ENCODE data around the gene COX10.
"Not testable (repeated sequence)": the region's sequence is repeated elsewhere in the genome, so short reads cannot be mapped to it uniquely, and the experiment has no call there.

The COX10 gene

DNA sequence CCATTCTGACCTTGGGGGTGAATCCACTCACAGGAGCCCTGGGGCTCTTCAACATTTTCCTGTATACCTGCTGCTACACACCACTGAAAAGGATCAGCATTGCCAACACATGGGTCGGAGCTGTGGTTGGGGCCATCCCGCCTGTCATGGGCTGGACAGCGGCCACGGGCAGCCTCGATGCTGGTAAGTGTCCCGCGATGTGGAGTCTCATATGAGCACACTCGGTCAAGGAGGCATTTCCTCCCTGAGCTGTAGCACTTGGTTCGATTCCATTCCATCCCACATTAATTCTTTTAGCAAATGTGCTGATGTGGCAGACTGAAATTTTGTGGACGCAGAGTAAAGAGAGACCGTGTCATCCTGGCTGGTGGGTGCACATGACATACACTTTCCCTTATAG, 122.7 kb downstream of the COX10 start:
- H4K20me1 ChIP-seq (ENCODE audit: insufficient read depth, low read length), result not testable (repeated sequence)

DNA sequence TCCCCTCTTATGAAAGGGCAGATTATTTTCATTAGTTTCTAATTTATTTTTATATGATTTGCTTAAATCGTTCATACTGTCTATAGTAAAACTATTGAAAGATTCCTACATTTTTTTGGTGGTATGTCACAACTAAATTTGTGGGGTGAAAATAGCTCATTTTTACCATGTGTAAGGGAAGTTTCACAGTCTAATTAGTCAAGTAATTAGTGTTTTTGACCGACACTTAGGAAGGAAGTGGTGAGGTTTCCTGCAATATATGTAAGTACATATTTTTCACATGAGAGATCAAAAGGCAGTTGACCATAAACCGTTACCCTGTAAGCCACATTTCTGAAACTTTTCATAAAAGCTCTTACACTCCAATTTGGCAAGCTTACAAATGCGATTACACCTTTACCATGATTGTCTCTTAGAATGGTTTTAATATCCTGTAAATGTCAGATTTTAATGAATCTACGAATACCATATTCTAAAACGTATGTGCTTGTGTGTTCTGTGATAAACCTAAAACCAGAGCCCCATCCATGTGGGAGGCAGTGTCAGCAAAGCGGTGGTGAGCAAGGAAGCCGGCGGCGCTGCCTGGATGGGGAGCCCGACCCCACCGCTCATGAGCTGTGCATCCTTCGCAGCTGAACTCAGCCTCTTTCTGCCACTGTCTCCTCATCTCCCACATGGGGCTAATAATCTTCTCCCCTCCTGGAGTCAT, 123.5 kb downstream of the COX10 start:
- H2AFZ ChIP-seq (ENCODE audit: low read depth, low read length); H3K27me3 ChIP-seq (ENCODE audit: low read depth, low read length); H3K4me1 ChIP-seq (ENCODE audit: low read length); H4K20me1 ChIP-seq (ENCODE audit: insufficient read depth, low read length); H3K4me2 ChIP-seq (ENCODE audit: low read length); H3K36me3 ChIP-seq (replicated peaks; ENCODE audit: low read depth, low read length); H3K9ac ChIP-seq (ENCODE audit: low read length); H3K79me2 ChIP-seq (ENCODE audit: low read length); H3K27ac ChIP-seq (ENCODE audit: low read length); H3K4me3 ChIP-seq (ENCODE audit: low read length); H3K9me3 ChIP-seq (ENCODE audit: insufficient read depth, low read length): not testable (repeated sequence)

More for the DNA sequence above, 122.7 kb downstream of the COX10 start:
- not testable (repeated sequence) for H3K9me3 ChIP-seq (ENCODE audit: insufficient read depth, low read length); H3K36me3 ChIP-seq (replicated peaks; ENCODE audit: low read depth, low read length); H3K4me1 ChIP-seq (ENCODE audit: low read length); H3K79me2 ChIP-seq (ENCODE audit: low read length); H3K4me2 ChIP-seq (ENCODE audit: low read length); H3K9ac ChIP-seq (ENCODE audit: low read length); H3K4me3 ChIP-seq (ENCODE audit: low read length); H3K27me3 ChIP-seq (ENCODE audit: low read depth, low read length); H2AFZ ChIP-seq (ENCODE audit: low read depth, low read length); H3K27ac ChIP-seq (ENCODE audit: low read length)

DNA sequence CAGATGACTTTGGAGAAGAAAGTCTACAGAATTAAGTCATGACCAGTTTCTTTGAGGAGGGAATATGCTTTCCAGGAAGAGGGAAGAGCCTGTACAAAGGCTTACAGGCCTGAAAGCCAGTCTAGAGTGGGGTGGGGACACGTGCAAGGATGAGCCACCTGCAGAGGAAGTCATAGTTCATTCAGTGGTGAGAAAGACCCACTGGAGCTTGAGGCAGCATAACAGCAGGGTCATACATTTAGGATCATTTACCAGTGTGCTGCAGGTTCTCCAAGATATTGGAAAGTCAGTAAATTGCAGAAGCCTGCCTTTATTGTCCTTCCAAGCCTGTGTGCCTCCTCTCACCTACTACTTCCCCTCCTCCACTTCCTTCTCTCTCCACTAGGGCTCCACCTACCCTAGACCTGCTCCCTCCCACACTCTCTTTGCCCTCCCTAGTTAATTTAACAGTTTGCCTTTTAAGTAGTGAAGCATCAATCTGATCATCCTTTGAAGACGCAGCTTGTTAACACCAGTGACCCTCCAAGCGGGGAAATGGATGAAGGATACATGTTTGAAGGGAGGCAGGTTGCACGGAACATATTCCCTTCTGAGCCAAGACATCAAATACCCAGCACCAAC, 127.2 kb downstream of the COX10 start:
- H3K4me1 ChIP-seq (ENCODE audit: low read length), result no peaks in the 10 kb centered on the region
- H3K4me3 ChIP-seq (ENCODE audit: low read length), result no peak overlapping the region
- H3K27me3 ChIP-seq (ENCODE audit: low read depth, low read length), result no peaks in the 10 kb centered on the region
- no peak for TF ChIP-seq EZH2phosphoT487 (IDR thresholded peaks at IDR 0.05; ENCODE audit: low read depth)
- TF ChIP-seq CTCF (IDR thresholded peaks at IDR 0.05; ENCODE audit: low read depth, low read length), result no peak
- H3K27ac ChIP-seq (ENCODE audit: low read length), result no peak overlapping the region
- H3K79me2 ChIP-seq (ENCODE audit: low read length), result no peaks in the 10 kb centered on the region
- no peaks in the 10 kb centered on the region for H3K9me3 ChIP-seq (ENCODE audit: insufficient read depth, low read length)
- no peak overlapping the region for H3K9ac ChIP-seq (ENCODE audit: low read length)
- no peak overlapping the region for H2AFZ ChIP-seq (ENCODE audit: low read depth, low read length)
- H3K4me2 ChIP-seq (ENCODE audit: low read length), result no peak overlapping the region
- H3K36me3 ChIP-seq (replicated peaks; ENCODE audit: low read depth, low read length), result no peaks in the 10 kb centered on the region
- H4K20me1 ChIP-seq (ENCODE audit: insufficient read depth, low read length), result no peaks in the 10 kb centered on the region

DNA sequence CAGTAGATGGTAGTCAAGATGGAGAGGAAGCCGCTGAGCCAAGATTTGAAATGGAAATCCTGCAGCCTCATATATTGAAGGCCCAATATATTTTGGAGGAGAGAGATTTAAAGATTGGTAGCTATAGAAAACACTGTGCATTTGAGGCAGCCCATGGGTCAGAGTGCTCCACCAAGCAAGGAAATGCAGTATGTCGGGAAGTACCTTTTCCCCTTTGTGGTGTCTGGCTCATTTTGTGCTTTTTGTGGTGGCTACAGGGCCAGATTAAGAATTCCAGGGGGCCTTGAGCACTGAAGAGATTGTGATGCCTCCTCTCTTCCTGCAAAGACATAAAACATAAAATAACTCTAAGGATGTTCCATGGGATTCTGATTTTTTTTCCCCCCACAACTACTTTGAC, 127.8 kb downstream of the COX10 start:
- TF ChIP-seq EZH2phosphoT487 (IDR thresholded peaks at IDR 0.05; ENCODE audit: low read depth), result no peak
- no peak for TF ChIP-seq CTCF (IDR thresholded peaks at IDR 0.05; ENCODE audit: low read depth, low read length)
- Histone ChIP-seq H3K9me3 (ENCODE audit: insufficient read depth, low read length) (no peaks in the 10 kb centered on the region), H3K79me2 (ENCODE audit: low read length) (no peaks in the 10 kb centered on the region), H3K36me3 (replicated peaks; ENCODE audit: low read depth, low read length) (no peaks in the 10 kb centered on the region), H4K20me1 (ENCODE audit: insufficient read depth, low read length) (no peaks in the 10 kb centered on the region), H3K4me2 (ENCODE audit: low read length) (no peak overlapping the region), H3K9ac (ENCODE audit: low read length) (no peak overlapping the region), H3K27ac (ENCODE audit: low read length) (no peak overlapping the region), H2AFZ (ENCODE audit: low read depth, low read length) (no peak overlapping the region), H3K4me3 (ENCODE audit: low read length) (no peak overlapping the region), H3K27me3 (ENCODE audit: low read depth, low read length) (no peaks in the 10 kb centered on the region), H3K4me1 (ENCODE audit: low read length) (no peaks in the 10 kb centered on the region)

DNA sequence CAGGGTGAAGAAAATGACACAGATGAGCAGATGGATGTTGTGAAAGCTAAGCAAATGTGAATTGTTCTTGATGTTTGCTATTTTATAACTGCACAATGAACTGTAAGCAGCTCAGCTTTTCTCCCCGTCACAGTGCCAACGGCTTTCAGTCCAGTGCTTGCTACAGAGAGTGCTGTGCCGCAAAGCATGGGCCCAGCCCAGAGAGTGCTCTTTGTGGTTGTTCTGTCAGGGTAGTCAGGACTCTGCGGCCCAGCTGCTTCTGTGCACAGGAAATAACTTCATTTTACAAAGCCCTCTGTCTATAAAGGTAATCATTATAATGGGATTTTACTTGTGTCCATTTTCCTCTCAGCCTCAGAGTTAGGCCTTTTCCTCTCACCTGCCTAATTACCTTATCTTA, 128.3 kb downstream of the COX10 start:
- Histone ChIP-seq H3K9me3 (ENCODE audit: insufficient read depth, low read length) (no peaks in the 10 kb centered on the region), H3K4me2 (ENCODE audit: low read length) (no peak overlapping the region), H3K27me3 (ENCODE audit: low read depth, low read length) (no peaks in the 10 kb centered on the region), H3K4me3 (ENCODE audit: low read length) (no peak overlapping the region), H3K4me1 (ENCODE audit: low read length) (no peaks in the 10 kb centered on the region), H3K27ac (ENCODE audit: low read length) (no peak overlapping the region), H4K20me1 (ENCODE audit: insufficient read depth, low read length) (no peaks in the 10 kb centered on the region), H3K36me3 (replicated peaks; ENCODE audit: low read depth, low read length) (no peaks in the 10 kb centered on the region), H2AFZ (ENCODE audit: low read depth, low read length) (no peak overlapping the region), H3K79me2 (ENCODE audit: low read length) (no peaks in the 10 kb centered on the region), H3K9ac (ENCODE audit: low read length) (no peak overlapping the region)
- TF ChIP-seq EZH2phosphoT487 (IDR thresholded peaks at IDR 0.05; ENCODE audit: low read depth), result no peak
- no peak for TF ChIP-seq CTCF (IDR thresholded peaks at IDR 0.05; ENCODE audit: low read depth, low read length)

Measured in OCI-LY3 (cell line).